Astrocyte of the hippocampus (primary cell): ENCODE data around the gene N4BP2.
A peak's percentile ranks its signal among the peaks of the same experiment; 100 is the strongest.
"Not testable (repeated sequence)": the region's sequence is repeated elsewhere in the genome, so short reads cannot be mapped to it uniquely, and the experiment has no call there.

Source experiments
- DNase-seq: peaks from one replicate; pipeline ENCODE4 v3.0.0; 2011; ENCODE audit warnings: low read depth, low spot score

Gene N4BP2

GRCh38 chr4:40056716-40057585, at the start of gene N4BP2:
Gene N4BP2 (plus strand): TSS chr4:40056850. CDS start chr4:40097341, 40,491 bp downstream.
- peak; percentile 94 for DNase-seq

- no peak for DNase-seq
Observed at GRCh38 chr4:40016007-40016406, 40.6 kb upstream of the N4BP2 start.

GRCh38 chr4:40020221-40020620, 36.4 kb upstream of the N4BP2 start:
- no peak for DNase-seq

GRCh38 chr4:40021116-40021515, 35.5 kb upstream of the N4BP2 start:
- not testable (repeated sequence) for DNase-seq

GRCh38 chr4:40024049-40024448, 32.6 kb upstream of the N4BP2 start:
- DNase-seq, result not testable (repeated sequence)

GRCh38 chr4:40032785-40033184, 23.9 kb upstream of the N4BP2 start:
- DNase-seq, result no peak

- DNase-seq, result no peak
Observed at GRCh38 chr4:40033613-40034012, 23.0 kb upstream of the N4BP2 start.

GRCh38 chr4:40038977-40039376, 17.7 kb upstream of the N4BP2 start:
- DNase-seq, result peak; percentile 3

- no peak for DNase-seq
Observed at GRCh38 chr4:40040908-40041307, 15.7 kb upstream of the N4BP2 start.

GRCh38 chr4:40043786-40044185, 12.9 kb upstream of the N4BP2 start:
- no peak for DNase-seq

GRCh38 chr4:40046311-40046980, 10.2 kb upstream of the N4BP2 start:
- DNase-seq, result peak; percentile 84

- no peak for DNase-seq
Observed at GRCh38 chr4:40053161-40053560, 3.5 kb upstream of the N4BP2 start.

GRCh38 chr4:40055511-40055862, 1.2 kb upstream of the N4BP2 start:
- DNase-seq, result no peak

GRCh38 chr4:40055863-40056715, 561 bp upstream of the N4BP2 start:
- peak; percentile 92 for DNase-seq

GRCh38 chr4:40057586-40058091, 989 bp downstream of the N4BP2 start:
- DNase-seq, result peak; percentile 96

- DNase-seq, result peak; percentile 16
Observed at GRCh38 chr4:40058121-40058520, 1.5 kb downstream of the N4BP2 start.

- DNase-seq, result no peak
Observed at GRCh38 chr4:40058854-40059253, 2.2 kb downstream of the N4BP2 start.

GRCh38 chr4:40059362-40059761, 2.7 kb downstream of the N4BP2 start:
- DNase-seq, result no peak

GRCh38 chr4:40065010-40065409, 8.4 kb downstream of the N4BP2 start:
- DNase-seq, result no peak

GRCh38 chr4:40066651-40067050, 10.0 kb downstream of the N4BP2 start:
- no peak for DNase-seq

- DNase-seq, result no peak
Observed at GRCh38 chr4:40070387-40070786, 13.7 kb downstream of the N4BP2 start.

GRCh38 chr4:40086421-40086820, 29.8 kb downstream of the N4BP2 start:
- DNase-seq, result no peak
